H1 (cell line): ENCODE measurements around the gene AVP. TPM values are rescaled to one million over a fixed set of nuclear protein-coding genes. Genes with fewer than 3 reads are reported as not detected.

Experiments used
- CTCF ChIA-PET: fragments of 300-600 bp; sonication (Branson Sonifier 250); formaldehyde crosslinking; loops from one replicate; lab custom pipeline; 2021; ENCODE audit not compliant: partially characterized antibody; lab: Charles Lee
- POLR2A ChIA-PET: fragments of 300-600 bp; sonication (Branson Sonifier 250); formaldehyde crosslinking; loops from one replicate; lab custom pipeline; 2021; ENCODE audit warnings: inconsistent platforms; ENCODE audit not compliant: partially characterized antibody; lab: Charles Lee
- DNase-seq, 2 experiments: peaks; one replicate each; pipeline versions ENCODE4 v3.0.0 to v3.0.0-alpha.2; 2010 to 2022; ENCODE audit warnings: low spot score in 2 of 2, low read depth in 1 of 2, mixed read lengths in 1 of 2
- FAIRE-seq: peaks from 2 replicates; lab custom pipeline; 2011; peaks lifted over from hg19 to GRCh38; lab: Jason Lieb, UNC
- H2AFZ ChIP-seq: 2 replicates; pipeline ENCODE4 v1.8.1; 2012; ENCODE audit warnings: low read length, inconsistent platforms
- H2AK5ac ChIP-seq: 2 replicates; pipeline ENCODE4 v1.6.1; 2013; ENCODE audit warnings: low read depth, low read length
- H2BK120ac ChIP-seq: replicated peaks from 2 replicates; pipeline ENCODE3; 2013; ENCODE audit warnings: low read depth, low read length, inconsistent platforms
- H2BK12ac ChIP-seq: 2 replicates; pipeline ENCODE4 v1.6.1; 2013; ENCODE audit warnings: low read depth, low read length
- H2BK15ac ChIP-seq: 2 replicates; pipeline ENCODE4 v1.6.1; 2013; ENCODE audit warnings: low read length
- H2BK20ac ChIP-seq: 2 replicates; pipeline ENCODE4 v1.6.1; 2013; ENCODE audit warnings: low read length
- H2BK5ac ChIP-seq: 2 replicates; pipeline ENCODE4 v1.6.1; 2013; ENCODE audit warnings: low read depth, low read length
- H3K14ac ChIP-seq: 2 replicates; pipeline ENCODE4 v1.6.1; 2013; ENCODE audit warnings: inconsistent platforms; ENCODE audit not compliant: insufficient read length
- H3K18ac ChIP-seq: 2 replicates; pipeline ENCODE4 v1.6.1; 2013; ENCODE audit warnings: low read length; ENCODE audit errors: extremely low read depth
- H3K23ac ChIP-seq: 2 replicates; pipeline ENCODE4 v1.6.1; 2013; ENCODE audit warnings: inconsistent platforms; ENCODE audit not compliant: insufficient read length
- H3K23me2 ChIP-seq: 2 replicates; pipeline ENCODE4 v1.6.1; 2013; ENCODE audit warnings: low read depth, low read length
- H3K27ac ChIP-seq: 2 replicates; pipeline ENCODE4 v1.6.1; 2011; ENCODE audit warnings: low read depth, low read length, inconsistent platforms
- H3K27me3 ChIP-seq, 4 experiments: replicated peaks in 1 of 4; 1 replicate in 1 of 4; 2 replicates in 3 of 4; pipeline versions ENCODE4 v1.6.1 to v1.8.1; 2011 to 2013; ENCODE audit warnings: low read length in 3 of 4, mild to moderate bottlenecking in 3 of 4, inconsistent platforms in 2 of 4, mixed read lengths in 2 of 4, moderate library complexity in 1 of 4; ENCODE audit not compliant: control insufficient read depth in 3 of 4, insufficient read depth in 3 of 4; ENCODE audit errors: extremely low read depth in 1 of 4
- H3K36me3 ChIP-seq, 4 experiments: 2 replicates each; pipeline versions ENCODE4 v1.6.1 to v1.8.1; 2011 to 2013; ENCODE audit warnings: mild to moderate bottlenecking in 4 of 4, low read length in 3 of 4, moderate library complexity in 2 of 4, control low read depth in 1 of 4, inconsistent platforms in 1 of 4; ENCODE audit not compliant: insufficient read depth in 4 of 4, control insufficient read depth in 2 of 4
- H3K4ac ChIP-seq: replicated peaks from 2 replicates; pipeline ENCODE3; 2013; ENCODE audit warnings: low read length, low read depth, mixed read lengths, inconsistent platforms; ENCODE audit not compliant: insufficient read length
- H3K4me1 ChIP-seq, 4 experiments: replicated peaks in 1 of 4; 1 replicate in 1 of 4; 2 replicates in 3 of 4; pipeline versions ENCODE4 v1.6.1 to v1.8.1; 2011 to 2013; ENCODE audit warnings: low read length in 3 of 4, inconsistent platforms in 2 of 4, mixed read lengths in 1 of 4; ENCODE audit not compliant: insufficient read depth in 4 of 4, control insufficient read depth in 3 of 4
- H3K4me2 ChIP-seq, 2 experiments: 2 replicates each; pipeline versions ENCODE4 v1.6.1 to v1.8.1; 2011 to 2013; ENCODE audit warnings: low read depth in 2 of 2, low read length in 2 of 2, control low read depth in 1 of 2, inconsistent platforms in 1 of 2, mild to moderate bottlenecking in 1 of 2; ENCODE audit not compliant: insufficient read depth in 1 of 2
- H3K4me3 ChIP-seq, 4 experiments: fragments of 200-600, 300-600 bp in 1 of 4; sonication (generic), shearing (Covaris generic), sonication (Bioruptor Twin) in 1 of 4; 2 replicates each; pipeline versions ENCODE4 v1.5.1 to v1.8.1; 2011 to 2016; ENCODE audit warnings: low read length in 4 of 4, low read depth in 3 of 4, control low read depth in 2 of 4, inconsistent platforms in 2 of 4, mild to moderate bottlenecking in 2 of 4, mixed read lengths in 1 of 4, moderate library complexity in 1 of 4; ENCODE audit not compliant: insufficient read depth in 2 of 4; ENCODE audit errors: extremely low read depth in 1 of 4
- H3K56ac ChIP-seq: replicated peaks from 2 replicates; pipeline ENCODE3; 2013; ENCODE audit warnings: low read depth, mild to moderate bottlenecking, mixed read lengths, low read length, inconsistent platforms; ENCODE audit not compliant: insufficient read length
- H3K79me1 ChIP-seq: 2 replicates; pipeline ENCODE4 v1.6.1; 2013; ENCODE audit warnings: low read depth, low read length, control low read depth
- H3K79me2 ChIP-seq, 2 experiments: 2 replicates each; pipeline versions ENCODE4 v1.6.1 to v1.8.1; 2012 to 2013; ENCODE audit warnings: low read length in 2 of 2, mild to moderate bottlenecking in 2 of 2, inconsistent platforms in 1 of 2; ENCODE audit not compliant: insufficient read depth in 2 of 2, control insufficient read depth in 1 of 2
- H3K9ac ChIP-seq, 4 experiments: replicated peaks in 1 of 4; 1 replicate in 1 of 4; 2 replicates in 3 of 4; pipeline versions ENCODE4 v1.6.1 to v1.8.1; 2011 to 2013; ENCODE audit warnings: low read depth in 3 of 4, low read length in 3 of 4, control low read depth in 2 of 4, mild to moderate bottlenecking in 2 of 4, moderate library complexity in 2 of 4, inconsistent platforms in 1 of 4; ENCODE audit errors: extremely low read depth in 1 of 4
- H3K9me3 ChIP-seq, 2 experiments: 2 replicates each; pipeline versions ENCODE4 v1.6.1 to v1.8.1; 2012 to 2013; ENCODE audit warnings: mild to moderate bottlenecking in 2 of 2, moderate library complexity in 2 of 2, control low read depth in 1 of 2, inconsistent platforms in 1 of 2, low read depth in 1 of 2, low read length in 1 of 2, mixed read lengths in 1 of 2; ENCODE audit not compliant: insufficient read depth in 2 of 2
- H4K20me1 ChIP-seq, 2 experiments: replicated peaks in 1 of 2; 2 replicates each; pipeline versions ENCODE3 to v1.8.1; 2011 to 2013; ENCODE audit warnings: inconsistent platforms in 2 of 2, low read length in 2 of 2, mild to moderate bottlenecking in 1 of 2; ENCODE audit not compliant: insufficient read depth in 2 of 2, control insufficient read depth in 1 of 2
- H4K5ac ChIP-seq: 2 replicates; pipeline ENCODE4 v1.6.1; 2013; ENCODE audit warnings: low read length, low read depth, mixed read lengths, inconsistent platforms; ENCODE audit not compliant: insufficient read length
- H4K8ac ChIP-seq: 2 replicates; pipeline ENCODE4 v1.8.0; 2013; ENCODE audit warnings: mild to moderate bottlenecking, moderate library complexity, low read length, inconsistent platforms; ENCODE audit not compliant: insufficient read depth; ENCODE audit errors: extremely low read depth
- H4K91ac ChIP-seq: replicated peaks from 2 replicates; pipeline ENCODE3; 2013; ENCODE audit warnings: low read length, mixed read lengths, inconsistent platforms; ENCODE audit not compliant: insufficient read length
- CBX8 ChIP-seq: fragments of 300-800, 300-1000 bp; sonication (generic); IDR thresholded peaks from 2 replicates; pipeline ENCODE4 v1.7.1; 2016; ENCODE audit warnings: low read depth, low read length, borderline replicate concordance
- E2F6 ChIP-seq: IDR thresholded peaks from 2 replicates; pipeline ENCODE4 v1.6.1; 2012; ENCODE audit warnings: inconsistent platforms
- NANOG ChIP-seq: IDR thresholded peaks from 2 replicates; pipeline ENCODE4 v1.6.1; 2011; ENCODE audit warnings: low read length, low read depth, mild to moderate bottlenecking, inconsistent platforms; ENCODE audit not compliant: insufficient read depth, poor library complexity, severe bottlenecking
- RNF2 ChIP-seq: fragments of 200-900, 300-1000 bp; sonication (generic); IDR thresholded peaks from 2 replicates; pipeline ENCODE4 v1.7.1; 2016; ENCODE audit warnings: borderline replicate concordance, low read depth, mild to moderate bottlenecking, antibody characterized with exemption, low read length; ENCODE audit not compliant: poor library complexity, severe bottlenecking; ENCODE audit errors: missing control alignments
- SP4 ChIP-seq: IDR thresholded peaks from 2 replicates; pipeline ENCODE4 v1.6.1; 2012; ENCODE audit warnings: low read length, inconsistent platforms
- TBP ChIP-seq: IDR thresholded peaks from 2 replicates; pipeline ENCODE4 v1.6.1; 2011; ENCODE audit warnings: low read depth, low read length, improper control_type of control experiment
- WGBS, 2 experiments: shearing (Covaris generic) in 1 of 2; methylation state at CpG; one replicate each; pipeline versions ENCODE4 v1.1.6 to v1.1.7; 2013 to 2015; ENCODE audit warnings: low lambda C conversion rate in 2 of 2, mixed read lengths in 2 of 2, inconsistent platforms in 1 of 2, low coverage in 1 of 2, missing lambda C conversion rate in 1 of 2; ENCODE audit not compliant: insufficient replicate concordance in 2 of 2, insufficient coverage in 1 of 2, insufficient read length in 1 of 2; ENCODE audit errors: extremely low coverage in 1 of 2, missing lambda C conversion rate in 1 of 2; 5-methylcytosine and 5-hydroxymethylcytosine counted together
- polyA plus RNA-seq, 7 experiments: library from polyadenylated mRNA; depleted of rRNA in 3 of 7; stranded (reverse) in 5 of 7; unstranded in 2 of 7; fragments of >200 nt in 5 of 7; fragments of 200-250 nt in 2 of 7; gene quantifications; 1 replicate in 5 of 7; 2 replicates in 1 of 7; 4 replicates in 1 of 7; pipeline versions ENCODE4 v1.2.1 to v1.2.3, GENCODE V29; 2011 to 2013; ENCODE audit warnings: missing spikeins in 2 of 7, mixed read lengths in 2 of 7
- total RNA-seq: library from RNA; stranded (reverse); fragmentation: NEBNext Ultra II Directional; extraction: Animal tissue kit (Norgen Biotek cat#: 25700); gene quantifications from 2 replicates; pipeline ENCODE4 v1.2.1, GENCODE V29; 2021

The AVP gene
- total and polyA plus RNA-seq, 2 of the 8 experiments (the other 6 are each of a cell fraction or from before 2014, with no cell fraction given) = 0.18 TPM; not detected in 1

DNA sequence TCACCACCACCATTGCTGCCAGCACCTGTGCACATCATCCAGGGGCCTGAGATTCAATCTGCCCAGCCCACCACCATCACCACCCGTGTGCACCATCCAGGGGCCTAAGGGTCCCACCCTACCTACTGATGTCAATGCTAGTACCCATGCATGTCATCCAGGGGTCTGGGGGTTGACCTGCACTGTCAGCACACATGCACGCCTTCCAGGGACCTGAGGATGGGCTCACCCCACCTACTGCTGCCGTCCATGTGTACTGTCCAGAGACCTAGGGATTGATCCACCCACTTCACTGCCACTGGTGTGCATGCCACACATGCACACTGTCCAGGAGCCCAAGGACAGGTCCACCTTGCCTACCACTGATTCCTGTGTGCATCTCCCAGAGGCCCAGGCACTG, 25.0 kb downstream of the AVP start:
- Histone ChIP-seq H4K5ac (no peak overlapping the region), H4K20me1 (no peaks in the 10 kb centered on the region), H3K27ac (no peak overlapping the region), H3K56ac (no peak overlapping the region), H3K79me1 (no peaks in the 10 kb centered on the region), H3K4me2 (no peak overlapping the region), H3K27me3 (no peaks in the 10 kb centered on the region), H3K4ac (no peak overlapping the region), H3K18ac (no peak overlapping the region), H2AK5ac (no peak overlapping the region), H2BK5ac (no peak overlapping the region), H3K14ac (no peak overlapping the region), H3K23me2 (no peaks in the 10 kb centered on the region), H2BK12ac (no peak overlapping the region), H2BK15ac (no peak overlapping the region), H3K9ac (no peak overlapping the region), H3K23ac (no peak overlapping the region), H3K36me3 (no peaks in the 10 kb centered on the region), H2BK20ac (no peak overlapping the region), H3K4me3 (no peak overlapping the region), H3K79me2 (no peaks in the 10 kb centered on the region), H4K91ac (peak overlapping the region; percentile 19), H2AFZ (no peak overlapping the region), H3K4me1 (no peaks in the 10 kb centered on the region), H4K8ac (no peak overlapping the region), H2BK120ac (no peak overlapping the region), H3K9me3 (no peaks in the 10 kb centered on the region)
- DNase-seq (no peak), FAIRE-seq (no peak)
- ChIA-PET CTCF (interaction anchor here (0.9 kb wide), 1 partner anchor 57 kb away, joined by 3 read pairs; no protein-coding TSS in a partner anchor), POLR2A (no interaction called here)
- 83% methylated on average over 3 of the region's 3 CpGs; no CpG with 5 or more reads in 1 of the 2 experiments for WGBS, 2 experiments
- TF ChIP-seq RNF2 (no peak), SP4 (no peak), NANOG (no peak), E2F6 (no peak), CBX8 (no peak), TBP (no peak)
